SK-N-SH treated with all-trans-retinoic acid at 6 μM for 48 hours (cell line): ENCODE results near the gene STRADB.

Source experiments
- ATAC-seq: fragments of 200-7000 bp; cut with Tn5 transposase; 3 replicates; pipeline ENCODE4 v1.9.1; 2020; ENCODE audit warnings: mild to moderate bottlenecking, moderate library complexity
- ARNTL ChIP-seq: fragments of 450-650 bp; formaldehyde crosslinking; IDR thresholded peaks from 2 replicates; pipeline ENCODE4 v1.5.0; 2020; ENCODE audit warnings: low read depth, mild to moderate bottlenecking, moderate library complexity, borderline replicate concordance
- CSDC2 ChIP-seq: fragments of 250-450 bp; sonication (Bioruptor Pico); IDR thresholded peaks from 2 replicates; pipeline ENCODE4 v1.5.0; 2020; ENCODE audit warnings: mild to moderate bottlenecking, moderate library complexity
- GLIS3 ChIP-seq: fragments of 250-450 bp; sonication (Bioruptor Pico); IDR thresholded peaks from 2 replicates; pipeline ENCODE4 v1.5.0; 2020; ENCODE audit warnings: mild to moderate bottlenecking, moderate library complexity
- ISL1 ChIP-seq: fragments of 250-450 bp; sonication (Bioruptor Pico); IDR thresholded peaks from 2 replicates; pipeline ENCODE4 v2.1.2; 2022; ENCODE audit warnings: mild to moderate bottlenecking, moderate library complexity
- OSR1 ChIP-seq: fragments of 250-450 bp; sonication (Bioruptor Pico); IDR thresholded peaks from 2 replicates; pipeline ENCODE4 v1.8.0; 2022; ENCODE audit warnings: moderate library complexity, mild to moderate bottlenecking, inconsistent platforms
- POU6F1 ChIP-seq: fragments of 250-450 bp; sonication (Bioruptor Pico); IDR thresholded peaks from 2 replicates; pipeline ENCODE4 v1.8.0; 2021; ENCODE audit warnings: low read depth, mild to moderate bottlenecking, moderate library complexity, borderline replicate concordance
- RARB ChIP-seq: fragments of 250-450 bp; sonication (Bioruptor Pico); IDR thresholded peaks from 2 replicates; pipeline ENCODE4 v1.8.0; 2021; ENCODE audit warnings: mild to moderate bottlenecking, moderate library complexity
- SNAI2 ChIP-seq: fragments of 250-450 bp; sonication (Bioruptor Pico); IDR thresholded peaks from 2 replicates; pipeline ENCODE4 v1.5.0; 2020; ENCODE audit warnings: mild to moderate bottlenecking, moderate library complexity
- TCF4 ChIP-seq: fragments of 250-450 bp; sonication (Bioruptor Pico); IDR thresholded peaks from 2 replicates; pipeline ENCODE4 v1.8.0; 2021; ENCODE audit warnings: mild to moderate bottlenecking, moderate library complexity, borderline replicate concordance
- TOX ChIP-seq: fragments of 250-450 bp; sonication (Bioruptor Pico); IDR thresholded peaks from 2 replicates; pipeline ENCODE4 v1.8.0; 2021; ENCODE audit warnings: mild to moderate bottlenecking, moderate library complexity, borderline replicate concordance
- ZC3H10 ChIP-seq: fragments of 250-450 bp; sonication (Bioruptor Pico); IDR thresholded peaks from 2 replicates; pipeline ENCODE4 v1.5.1; 2021; ENCODE audit warnings: mild to moderate bottlenecking, moderate library complexity
- ZFP3 ChIP-seq: fragments of 250-450 bp; sonication (Bioruptor Pico); IDR thresholded peaks from 2 replicates; pipeline ENCODE4 v1.5.0; 2020; ENCODE audit warnings: mild to moderate bottlenecking, moderate library complexity
- ZFP30 ChIP-seq: fragments of 450-650 bp; formaldehyde crosslinking; IDR thresholded peaks from 2 replicates; pipeline ENCODE4 v1.5.0; 2022; ENCODE audit warnings: mild to moderate bottlenecking, moderate library complexity
- ZNF70 ChIP-seq: fragments of 450-650 bp; formaldehyde crosslinking; IDR thresholded peaks from 2 replicates; pipeline ENCODE4 v1.5.0; 2020; ENCODE audit warnings: mild to moderate bottlenecking, moderate library complexity
- ZNF8 ChIP-seq: fragments of 450-650 bp; formaldehyde crosslinking; IDR thresholded peaks from 2 replicates; pipeline ENCODE4 v1.5.0; 2020; ENCODE audit warnings: mild to moderate bottlenecking, moderate library complexity
- TF ChIP-seq, protein P1 (sequence below): fragments of 250-450 bp; sonication (Bioruptor Pico); IDR thresholded peaks from 2 replicates; pipeline ENCODE4 v1.5.0; 2020; ENCODE audit warnings: mild to moderate bottlenecking, moderate library complexity
- TF ChIP-seq, protein P2 (sequence below): fragments of 250-450 bp; sonication (Bioruptor Pico); IDR thresholded peaks from 2 replicates; pipeline ENCODE4 v1.5.1; 2021; ENCODE audit warnings: mild to moderate bottlenecking, moderate library complexity

The STRADB gene

GRCh38 chr2:201451292-201452057 lies at the start of gene STRADB, which contains the start of gene TRAK2:
STRADB (plus strand) TSS chr2:201451740; CDS start chr2:201454841, 3,101 bp downstream.
TRAK2 (minus strand) TSS chr2:201451458; CDS start chr2:201420507, 30,951 bp downstream.
- peak; percentile 96 for ATAC-seq
- TF ChIP-seq, protein P1, sequence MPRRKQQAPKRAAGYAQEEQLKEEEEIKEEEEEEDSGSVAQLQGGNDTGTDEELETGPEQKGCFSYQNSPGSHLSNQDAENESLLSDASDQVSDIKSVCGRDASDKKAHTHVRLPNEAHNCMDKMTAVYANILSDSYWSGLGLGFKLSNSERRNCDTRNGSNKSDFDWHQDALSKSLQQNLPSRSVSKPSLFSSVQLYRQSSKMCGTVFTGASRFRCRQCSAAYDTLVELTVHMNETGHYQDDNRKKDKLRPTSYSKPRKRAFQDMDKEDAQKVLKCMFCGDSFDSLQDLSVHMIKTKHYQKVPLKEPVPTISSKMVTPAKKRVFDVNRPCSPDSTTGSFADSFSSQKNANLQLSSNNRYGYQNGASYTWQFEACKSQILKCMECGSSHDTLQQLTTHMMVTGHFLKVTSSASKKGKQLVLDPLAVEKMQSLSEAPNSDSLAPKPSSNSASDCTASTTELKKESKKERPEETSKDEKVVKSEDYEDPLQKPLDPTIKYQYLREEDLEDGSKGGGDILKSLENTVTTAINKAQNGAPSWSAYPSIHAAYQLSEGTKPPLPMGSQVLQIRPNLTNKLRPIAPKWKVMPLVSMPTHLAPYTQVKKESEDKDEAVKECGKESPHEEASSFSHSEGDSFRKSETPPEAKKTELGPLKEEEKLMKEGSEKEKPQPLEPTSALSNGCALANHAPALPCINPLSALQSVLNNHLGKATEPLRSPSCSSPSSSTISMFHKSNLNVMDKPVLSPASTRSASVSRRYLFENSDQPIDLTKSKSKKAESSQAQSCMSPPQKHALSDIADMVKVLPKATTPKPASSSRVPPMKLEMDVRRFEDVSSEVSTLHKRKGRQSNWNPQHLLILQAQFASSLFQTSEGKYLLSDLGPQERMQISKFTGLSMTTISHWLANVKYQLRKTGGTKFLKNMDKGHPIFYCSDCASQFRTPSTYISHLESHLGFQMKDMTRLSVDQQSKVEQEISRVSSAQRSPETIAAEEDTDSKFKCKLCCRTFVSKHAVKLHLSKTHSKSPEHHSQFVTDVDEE (CRISPR knock-in tag): peak; percentile 37; the same call in 1 of the 2 replicates
- TF ChIP-seq ZC3H10 (CRISPR knock-in tag) (no peak), RARB (CRISPR knock-in tag) (no peak)

DNA sequence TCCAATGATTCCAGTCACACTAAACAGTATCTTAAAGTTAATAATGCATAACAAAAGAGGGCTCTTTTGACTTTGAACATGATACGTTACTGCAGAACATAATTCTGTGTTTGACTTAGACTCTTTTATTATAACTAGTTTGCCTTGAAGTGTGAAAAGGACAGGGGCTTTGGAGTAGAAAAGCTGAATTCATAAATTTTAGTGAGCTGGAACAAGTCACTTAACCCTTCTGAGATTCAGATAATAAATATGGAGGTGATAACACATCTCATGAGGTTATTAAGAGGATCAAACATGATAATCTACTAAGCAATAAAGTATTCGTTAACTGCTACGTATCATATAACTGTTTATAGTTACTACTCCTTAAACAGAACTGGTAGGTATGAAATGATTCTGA lies 49.7 kb upstream of the STRADB start:
- no peak for TF ChIP-seq SNAI2 (CRISPR knock-in tag)
- TF ChIP-seq GLIS3 (CRISPR knock-in tag): no peak
- TF ChIP-seq ZNF8 (CRISPR knock-in tag): no peak
- no peak for TF ChIP-seq ARNTL (CRISPR knock-in tag)
- TF ChIP-seq, protein P2, sequence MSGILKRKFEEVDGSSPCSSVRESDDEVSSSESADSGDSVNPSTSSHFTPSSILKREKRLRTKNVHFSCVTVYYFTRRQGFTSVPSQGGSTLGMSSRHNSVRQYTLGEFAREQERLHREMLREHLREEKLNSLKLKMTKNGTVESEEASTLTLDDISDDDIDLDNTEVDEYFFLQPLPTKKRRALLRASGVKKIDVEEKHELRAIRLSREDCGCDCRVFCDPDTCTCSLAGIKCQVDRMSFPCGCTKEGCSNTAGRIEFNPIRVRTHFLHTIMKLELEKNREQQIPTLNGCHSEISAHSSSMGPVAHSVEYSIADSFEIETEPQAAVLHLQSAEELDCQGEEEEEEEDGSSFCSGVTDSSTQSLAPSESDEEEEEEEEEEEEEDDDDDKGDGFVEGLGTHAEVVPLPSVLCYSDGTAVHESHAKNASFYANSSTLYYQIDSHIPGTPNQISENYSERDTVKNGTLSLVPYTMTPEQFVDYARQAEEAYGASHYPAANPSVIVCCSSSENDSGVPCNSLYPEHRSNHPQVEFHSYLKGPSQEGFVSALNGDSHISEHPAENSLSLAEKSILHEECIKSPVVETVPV (CRISPR knock-in tag): no peak
- no peak for ATAC-seq

GRCh38 chr2:201402651-201403562 lies 48.6 kb upstream of the STRADB start:
- ATAC-seq: peak; percentile 53
- TF ChIP-seq CSDC2 (CRISPR knock-in tag) (no peak), POU6F1 (CRISPR knock-in tag) (no peak), ZNF8 (CRISPR knock-in tag) (no peak), ISL1 (CRISPR knock-in tag) (peak; percentile 72), RARB (CRISPR knock-in tag) (no peak), OSR1 (no peak), ZFP30 (CRISPR knock-in tag) (no peak), TCF4 (CRISPR knock-in tag) (peak; percentile 60; the same call in 1 of the 2 replicates)

DNA sequence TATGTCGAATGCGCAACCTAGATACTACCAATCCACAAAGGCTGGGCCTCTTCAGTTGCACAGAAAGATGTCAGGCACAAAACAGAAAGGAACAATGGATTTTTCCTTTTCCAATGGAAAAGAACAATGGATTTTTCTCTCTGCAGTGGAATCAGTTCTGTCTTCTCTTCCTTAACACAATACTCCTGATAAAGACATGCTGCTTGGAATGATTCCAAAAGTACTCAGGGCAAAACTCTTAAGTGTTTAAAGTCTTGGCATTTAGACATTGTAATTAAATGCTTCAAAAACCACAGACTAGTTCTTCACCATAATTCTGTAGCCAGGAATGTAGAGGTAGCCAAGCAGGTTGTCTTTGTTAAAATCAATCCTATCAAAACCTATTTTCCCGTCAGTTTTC lies 47.7 kb upstream of the STRADB start:
- TF ChIP-seq TOX (no peak), ZFP3 (CRISPR knock-in tag) (no peak), ZNF70 (CRISPR knock-in tag) (no peak), ISL1 (CRISPR knock-in tag) (peak; percentile 88)
- peak; percentile 70 for ATAC-seq

DNA sequence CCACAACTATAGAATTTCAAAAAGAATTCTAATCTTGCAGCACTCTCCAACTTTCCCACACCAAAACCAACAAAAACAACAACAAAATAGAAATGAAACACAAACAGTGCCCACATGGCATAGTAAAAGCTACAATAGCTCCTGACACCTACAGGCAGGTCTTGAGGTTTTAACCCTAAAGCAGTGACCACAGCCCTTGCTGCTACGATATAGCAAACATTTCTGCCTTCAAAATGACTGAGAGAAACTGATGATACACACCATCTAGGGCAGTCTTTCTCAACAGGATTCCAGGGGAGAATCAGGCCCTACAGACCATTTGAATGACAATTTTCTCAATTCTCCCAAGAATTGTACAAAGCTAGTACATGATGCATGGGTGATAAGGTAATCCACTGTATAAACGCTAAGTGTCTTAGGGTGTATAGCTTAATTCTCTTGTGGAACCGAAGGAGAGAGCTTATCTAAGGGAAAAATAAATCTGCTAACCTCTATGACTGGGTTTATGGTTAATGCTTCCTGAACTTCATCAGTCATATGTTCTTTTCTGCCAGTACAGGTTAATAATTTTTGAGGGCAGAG lies 46.8 kb upstream of the STRADB start:
- TF ChIP-seq, protein P1 (CRISPR knock-in tag): no peak
- TF ChIP-seq ARNTL (CRISPR knock-in tag) (no peak), SNAI2 (CRISPR knock-in tag) (no peak), ZFP30 (CRISPR knock-in tag) (no peak)
- ATAC-seq: no peak
